ENCODE measurements around the gene DIDO1.

- TF ChIP-seq CTCF (IDR thresholded peaks at IDR 0.05 in 4 of 5, conservative IDR thresholded peaks at IDR 0.05 in 1 of 5) (no peak), POLR2A (IDR thresholded peaks at IDR 0.05) (no peak)
Measured at GRCh38 chr20:62949962-62950361, 23.7 kb upstream of the DIDO1 start.

All from gastrocnemius medialis (tissue), 4 donors.